Hematopoietic multipotent progenitor cell treated with erythropoietin and hydrocortisone succinate and interleukin-3 and kit ligand, for 4 days (in vitro differentiated cells): ENCODE data around the gene PSG3.
"Not testable (repeated sequence)": the region's sequence is repeated elsewhere in the genome, so short reads cannot be mapped to it uniquely, and the experiment has no call there.

ENCODE experiments used
- DNase-seq: peaks from one replicate; pipeline ENCODE4 v3.0.0-alpha.2; 2015

Gene PSG3

GRCh38 chr19:42740381-42740780 lies at the start of gene PSG3:
TSS of gene PSG3 (minus strand) at chr19:42740481. CDS start at chr19:42740384, 97 bp downstream.
- not testable (repeated sequence) for DNase-seq

- DNase-seq = not testable (repeated sequence)
Observed at GRCh38 chr19:42788766-42789165, 48.5 kb upstream of the PSG3 start.

- DNase-seq = not testable (repeated sequence)
Observed at GRCh38 chr19:42787766-42788165, 47.5 kb upstream of the PSG3 start.

GRCh38 chr19:42776750-42777612 lies 36.7 kb upstream of the PSG3 start:
- peak; percentile 68 for DNase-seq

GRCh38 chr19:42774510-42775158 lies 34.4 kb upstream of the PSG3 start:
- not testable (repeated sequence) for DNase-seq

GRCh38 chr19:42767319-42767718 lies 27.0 kb upstream of the PSG3 start:
- DNase-seq = not testable (repeated sequence)

- not testable (repeated sequence) for DNase-seq
Observed at GRCh38 chr19:42766871-42767270, 26.6 kb upstream of the PSG3 start.

- DNase-seq = no peak
Observed at GRCh38 chr19:42764836-42765235, 24.6 kb upstream of the PSG3 start.

GRCh38 chr19:42762789-42763188 lies 22.5 kb upstream of the PSG3 start:
- DNase-seq = no peak

GRCh38 chr19:42761924-42762295 lies 21.6 kb upstream of the PSG3 start:
- not testable (repeated sequence) for DNase-seq

GRCh38 chr19:42760954-42761923 lies 21.0 kb upstream of the PSG3 start:
- not testable (repeated sequence) for DNase-seq

GRCh38 chr19:42758667-42759066 lies 18.4 kb upstream of the PSG3 start:
- DNase-seq = peak; percentile 4

- DNase-seq = not testable (repeated sequence)
Observed at GRCh38 chr19:42752246-42752645, 12.0 kb upstream of the PSG3 start.

- peak; percentile 9 for DNase-seq
Observed at GRCh38 chr19:42741726-42742607, 1.7 kb upstream of the PSG3 start.

GRCh38 chr19:42737581-42738011 lies 2.7 kb downstream of the PSG3 start:
- not testable (repeated sequence) for DNase-seq

GRCh38 chr19:42728341-42728740 lies 11.9 kb downstream of the PSG3 start:
- DNase-seq = not testable (repeated sequence)

GRCh38 chr19:42714000-42714399 lies 26.3 kb downstream of the PSG3 start:
- DNase-seq = not testable (repeated sequence)

GRCh38 chr19:42712753-42713152 lies 27.5 kb downstream of the PSG3 start:
- DNase-seq = not testable (repeated sequence)

- DNase-seq = not testable (repeated sequence)
Observed at GRCh38 chr19:42710986-42711385, 29.3 kb downstream of the PSG3 start.

GRCh38 chr19:42697884-42698283 lies 42.4 kb downstream of the PSG3 start:
- DNase-seq = no peak

GRCh38 chr19:42695811-42696503 lies 44.3 kb downstream of the PSG3 start:
- DNase-seq = no peak
